Upper lobe of left lung (tissue), 4 donors: ENCODE measurements around the gene PAQR5.

Experiments used
- EP300 ChIP-seq, 4 donors: sonication (generic); formaldehyde crosslinking; IDR thresholded peaks; one replicate each; pipeline ENCODE4 v1.5.1; 2017; ENCODE audit warnings: antibody characterized with exemption in 4 of 4, control low read depth in 2 of 4
- TF ChIP-seq, protein P1 (sequence below), 6 experiments: fragments of 450-650 bp in 4 of 6; fragments of 200-600 bp in 2 of 6; sonication (generic) in 2 of 6; IDR thresholded peaks; one replicate each; pipeline ENCODE4 v1.5.1; 2016 to 2019; ENCODE audit warnings: antibody characterized with exemption in 6 of 6

DNA sequence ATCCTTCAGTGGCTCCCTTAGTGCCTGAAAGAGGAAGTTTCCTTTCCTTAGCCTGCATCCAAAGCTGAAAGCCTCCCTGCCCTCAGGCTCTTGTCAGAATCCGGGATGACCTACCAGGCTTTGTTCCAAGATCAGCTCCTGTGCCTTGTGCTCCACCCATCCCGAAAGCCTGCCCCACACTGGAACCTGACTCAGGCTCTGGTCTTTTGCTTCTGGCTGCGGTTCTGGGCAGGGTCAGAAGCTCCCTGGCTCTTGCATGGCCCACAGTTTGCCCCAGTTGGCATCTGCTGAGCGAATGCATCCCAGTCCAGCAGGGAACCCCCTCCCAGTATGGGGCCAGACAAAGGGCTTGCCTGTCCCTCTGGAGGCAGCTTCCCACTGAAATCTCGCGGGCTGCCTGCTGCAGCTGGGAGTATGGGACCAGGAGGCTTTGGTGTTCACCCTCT, 89.6 kb downstream of the PAQR5 start:
- TF ChIP-seq, protein P1, sequence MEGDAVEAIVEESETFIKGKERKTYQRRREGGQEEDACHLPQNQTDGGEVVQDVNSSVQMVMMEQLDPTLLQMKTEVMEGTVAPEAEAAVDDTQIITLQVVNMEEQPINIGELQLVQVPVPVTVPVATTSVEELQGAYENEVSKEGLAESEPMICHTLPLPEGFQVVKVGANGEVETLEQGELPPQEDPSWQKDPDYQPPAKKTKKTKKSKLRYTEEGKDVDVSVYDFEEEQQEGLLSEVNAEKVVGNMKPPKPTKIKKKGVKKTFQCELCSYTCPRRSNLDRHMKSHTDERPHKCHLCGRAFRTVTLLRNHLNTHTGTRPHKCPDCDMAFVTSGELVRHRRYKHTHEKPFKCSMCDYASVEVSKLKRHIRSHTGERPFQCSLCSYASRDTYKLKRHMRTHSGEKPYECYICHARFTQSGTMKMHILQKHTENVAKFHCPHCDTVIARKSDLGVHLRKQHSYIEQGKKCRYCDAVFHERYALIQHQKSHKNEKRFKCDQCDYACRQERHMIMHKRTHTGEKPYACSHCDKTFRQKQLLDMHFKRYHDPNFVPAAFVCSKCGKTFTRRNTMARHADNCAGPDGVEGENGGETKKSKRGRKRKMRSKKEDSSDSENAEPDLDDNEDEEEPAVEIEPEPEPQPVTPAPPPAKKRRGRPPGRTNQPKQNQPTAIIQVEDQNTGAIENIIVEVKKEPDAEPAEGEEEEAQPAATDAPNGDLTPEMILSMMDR (IDR thresholded peaks at IDR 0.05): no peak
- no peak for TF ChIP-seq EP300 (IDR thresholded peaks at IDR 0.05)
